ENCODE data around the gene STAT4.

GRCh38 chr2:190987116-190987515, 163.7 kb downstream of the STAT4 start:
- TF ChIP-seq, protein P1, sequence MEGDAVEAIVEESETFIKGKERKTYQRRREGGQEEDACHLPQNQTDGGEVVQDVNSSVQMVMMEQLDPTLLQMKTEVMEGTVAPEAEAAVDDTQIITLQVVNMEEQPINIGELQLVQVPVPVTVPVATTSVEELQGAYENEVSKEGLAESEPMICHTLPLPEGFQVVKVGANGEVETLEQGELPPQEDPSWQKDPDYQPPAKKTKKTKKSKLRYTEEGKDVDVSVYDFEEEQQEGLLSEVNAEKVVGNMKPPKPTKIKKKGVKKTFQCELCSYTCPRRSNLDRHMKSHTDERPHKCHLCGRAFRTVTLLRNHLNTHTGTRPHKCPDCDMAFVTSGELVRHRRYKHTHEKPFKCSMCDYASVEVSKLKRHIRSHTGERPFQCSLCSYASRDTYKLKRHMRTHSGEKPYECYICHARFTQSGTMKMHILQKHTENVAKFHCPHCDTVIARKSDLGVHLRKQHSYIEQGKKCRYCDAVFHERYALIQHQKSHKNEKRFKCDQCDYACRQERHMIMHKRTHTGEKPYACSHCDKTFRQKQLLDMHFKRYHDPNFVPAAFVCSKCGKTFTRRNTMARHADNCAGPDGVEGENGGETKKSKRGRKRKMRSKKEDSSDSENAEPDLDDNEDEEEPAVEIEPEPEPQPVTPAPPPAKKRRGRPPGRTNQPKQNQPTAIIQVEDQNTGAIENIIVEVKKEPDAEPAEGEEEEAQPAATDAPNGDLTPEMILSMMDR (IDR thresholded peaks at IDR 0.05) = no peak
- no peak for TF ChIP-seq POLR2A (IDR thresholded peaks at IDR 0.05)

Measured in thyroid gland (tissue), 4 donors.